ENCODE results near the gene METTL22.

The METTL22 gene

GRCh38 chr16:8621572-8622314, at the start of gene METTL22:
METTL22 (plus strand) TSS chr16:8621698; CDS start chr16:8625666, 3,968 bp downstream.
- no peak for TF ChIP-seq EZH2 (IDR thresholded peaks at IDR 0.05; ENCODE audit: borderline replicate concordance, low read depth, low read length, severe bottlenecking)
- TF ChIP-seq, protein P1, sequence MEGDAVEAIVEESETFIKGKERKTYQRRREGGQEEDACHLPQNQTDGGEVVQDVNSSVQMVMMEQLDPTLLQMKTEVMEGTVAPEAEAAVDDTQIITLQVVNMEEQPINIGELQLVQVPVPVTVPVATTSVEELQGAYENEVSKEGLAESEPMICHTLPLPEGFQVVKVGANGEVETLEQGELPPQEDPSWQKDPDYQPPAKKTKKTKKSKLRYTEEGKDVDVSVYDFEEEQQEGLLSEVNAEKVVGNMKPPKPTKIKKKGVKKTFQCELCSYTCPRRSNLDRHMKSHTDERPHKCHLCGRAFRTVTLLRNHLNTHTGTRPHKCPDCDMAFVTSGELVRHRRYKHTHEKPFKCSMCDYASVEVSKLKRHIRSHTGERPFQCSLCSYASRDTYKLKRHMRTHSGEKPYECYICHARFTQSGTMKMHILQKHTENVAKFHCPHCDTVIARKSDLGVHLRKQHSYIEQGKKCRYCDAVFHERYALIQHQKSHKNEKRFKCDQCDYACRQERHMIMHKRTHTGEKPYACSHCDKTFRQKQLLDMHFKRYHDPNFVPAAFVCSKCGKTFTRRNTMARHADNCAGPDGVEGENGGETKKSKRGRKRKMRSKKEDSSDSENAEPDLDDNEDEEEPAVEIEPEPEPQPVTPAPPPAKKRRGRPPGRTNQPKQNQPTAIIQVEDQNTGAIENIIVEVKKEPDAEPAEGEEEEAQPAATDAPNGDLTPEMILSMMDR (IDR thresholded peaks at IDR 0.05; ENCODE audit: borderline replicate concordance, extremely low read depth, low read length, poor library complexity, severe bottlenecking), result no peak
- Histone ChIP-seq H3K36me3 (ENCODE audit: insufficient read depth, low read length) (peaks cover 25% of the 10 kb centered on the region), H3K27ac (ENCODE audit: low read length) (peak within 1 kb of the TSS; percentile 76), H4K20me1 (ENCODE audit: insufficient read depth, low read length) (peaks cover 18% of the 10 kb centered on the region; the same call in 1 of the 2 replicates), H3K9me3 (ENCODE audit: insufficient read depth, low read length, severe bottlenecking) (no peaks in the 10 kb centered on the region), H3K4me1 (ENCODE audit: insufficient read depth, low read length) (peaks cover 27% of the 10 kb centered on the region), H2AFZ (ENCODE audit: low read depth, low read length) (peak within 1 kb of the TSS; percentile 87), H3K9ac (ENCODE audit: low read depth, low read length) (peak within 1 kb of the TSS; percentile 75), H3K4me3 (ENCODE audit: low read depth in 1 of 2, low read length in 2 of 2) (peak within 1 kb of the TSS; percentile 71 to 81), H3K27me3 (ENCODE audit: insufficient read depth, low read length, poor library complexity) (peaks cover 15% of the 10 kb centered on the region), H3K79me2 (ENCODE audit: insufficient read depth, low read length) (peaks cover 48% of the 10 kb centered on the region), H3K4me2 (ENCODE audit: insufficient read depth, low read length) (peak within 1 kb of the TSS; percentile 88)
- ATAC-seq (ENCODE audit: insufficient read depth, low read depth) (peak; percentile 92), DNase-seq (peak; percentile 90)

- Histone ChIP-seq H3K27me3 (ENCODE audit: insufficient read depth, low read length, poor library complexity) (no peaks in the 10 kb centered on the region), H4K20me1 (ENCODE audit: insufficient read depth, low read length) (no peaks in the 10 kb centered on the region), H3K36me3 (ENCODE audit: insufficient read depth, low read length) (no peaks in the 10 kb centered on the region), H3K4me3 (ENCODE audit: low read depth in 1 of 2, low read length in 2 of 2) (no peak overlapping the region), H3K27ac (ENCODE audit: low read length) (no peak overlapping the region), H2AFZ (ENCODE audit: low read depth, low read length) (no peak overlapping the region; the same call in 1 of the 2 replicates), H3K9me3 (ENCODE audit: insufficient read depth, low read length, severe bottlenecking) (no peaks in the 10 kb centered on the region), H3K9ac (ENCODE audit: low read depth, low read length) (no peak overlapping the region), H3K79me2 (ENCODE audit: insufficient read depth, low read length) (no peaks in the 10 kb centered on the region), H3K4me2 (ENCODE audit: insufficient read depth, low read length) (no peak overlapping the region), H3K4me1 (ENCODE audit: insufficient read depth, low read length) (peaks cover 10% of the 10 kb centered on the region)
- no peak for TF ChIP-seq EZH2 (IDR thresholded peaks at IDR 0.05; ENCODE audit: borderline replicate concordance, low read depth, low read length, severe bottlenecking)
- TF ChIP-seq, protein P1 (IDR thresholded peaks at IDR 0.05; ENCODE audit: borderline replicate concordance, extremely low read depth, low read length, poor library complexity, severe bottlenecking), result no peak
- no peak for ATAC-seq (ENCODE audit: insufficient read depth, low read depth)
- no peak for DNase-seq
These were observed 49.2 kb upstream of the METTL22 start for GRCh38 chr16:8572063-8572918.

DNA sequence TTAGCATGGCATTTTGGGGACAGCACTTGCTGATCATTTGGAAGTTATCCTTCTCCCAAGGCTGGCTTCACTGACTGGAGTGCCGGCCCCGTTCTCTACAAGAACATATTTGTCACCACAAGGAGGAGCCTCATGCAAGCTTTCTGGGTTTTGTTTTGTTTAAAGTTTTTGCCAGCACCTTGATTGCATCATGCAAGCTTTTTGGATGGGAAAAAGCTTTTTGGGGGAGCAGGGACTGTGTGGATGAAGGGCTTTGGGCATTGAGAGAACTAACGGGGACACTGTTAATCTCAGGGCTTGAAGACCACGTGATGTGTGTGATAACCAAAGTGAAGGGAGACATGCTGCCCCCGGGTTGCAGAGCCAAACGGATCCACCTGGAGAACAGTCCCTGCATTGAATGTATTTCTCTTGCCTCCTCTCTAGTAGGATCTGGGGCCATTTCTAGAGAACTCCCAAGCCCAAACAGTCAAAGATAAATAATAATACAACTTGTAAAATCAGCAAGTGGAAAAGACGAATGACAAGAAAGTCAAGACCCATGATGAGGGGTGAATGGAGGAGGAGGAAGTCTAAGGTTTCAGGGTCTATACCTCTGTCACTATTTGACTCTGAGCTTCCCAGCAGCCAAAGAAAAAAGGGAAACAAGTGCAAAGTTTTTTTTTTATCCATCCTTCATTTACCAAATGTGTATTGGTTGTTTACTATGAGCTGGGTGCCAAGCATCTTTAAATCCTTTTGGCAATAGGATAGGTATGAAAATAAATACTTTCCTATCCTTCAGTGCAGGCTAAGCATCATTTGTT, 48.4 kb upstream of the METTL22 start:
- Histone ChIP-seq H3K4me1 (ENCODE audit: insufficient read depth, low read length) (peaks cover 5% of the 10 kb centered on the region; the same call in 1 of the 2 replicates), H3K9ac (ENCODE audit: low read depth, low read length) (no peak overlapping the region), H3K4me3 (ENCODE audit: low read depth in 1 of 2, low read length in 2 of 2) (no peak overlapping the region), H2AFZ (ENCODE audit: low read depth, low read length) (no peak overlapping the region; the same call in 1 of the 2 replicates), H4K20me1 (ENCODE audit: insufficient read depth, low read length) (no peaks in the 10 kb centered on the region), H3K79me2 (ENCODE audit: insufficient read depth, low read length) (no peaks in the 10 kb centered on the region), H3K9me3 (ENCODE audit: insufficient read depth, low read length, severe bottlenecking) (no peaks in the 10 kb centered on the region), H3K27ac (ENCODE audit: low read length) (no peak overlapping the region), H3K36me3 (ENCODE audit: insufficient read depth, low read length) (no peaks in the 10 kb centered on the region), H3K27me3 (ENCODE audit: insufficient read depth, low read length, poor library complexity) (no peaks in the 10 kb centered on the region), H3K4me2 (ENCODE audit: insufficient read depth, low read length) (no peak overlapping the region)
- ATAC-seq (ENCODE audit: insufficient read depth, low read depth) (peak; percentile 67), DNase-seq (peak; percentile 47)
- TF ChIP-seq, protein P1 (IDR thresholded peaks at IDR 0.05; ENCODE audit: borderline replicate concordance, extremely low read depth, low read length, poor library complexity, severe bottlenecking), result peak; percentile 66
- no peak for TF ChIP-seq EZH2 (IDR thresholded peaks at IDR 0.05; ENCODE audit: borderline replicate concordance, low read depth, low read length, severe bottlenecking)

Data from DND-41 (cell line).